HEK293 (cell line): ENCODE results near the gene UCN2.

Source experiments
- CTCF ChIP-seq: fragments of 450-650 bp; formaldehyde crosslinking; IDR thresholded peaks from 2 replicates; pipeline ENCODE4 v1.5.1; 2016; ENCODE audit warnings: missing biosample characterization, missing genetic modification characterization
- ZNF121 ChIP-seq: fragments of 450-650 bp; formaldehyde crosslinking; IDR thresholded peaks from 2 replicates; pipeline ENCODE4 v1.5.1; 2016; ENCODE audit warnings: missing biosample characterization, missing genetic modification characterization
- ZNF561 ChIP-seq: fragments of 450-650 bp; IDR thresholded peaks from 2 replicates; pipeline ENCODE4 v1.5.1; 2018; ENCODE audit warnings: missing biosample characterization, missing genetic modification characterization, borderline replicate concordance
- TF ChIP-seq, protein P1 (sequence below): fragments of 450-650 bp; formaldehyde crosslinking; IDR thresholded peaks from 2 replicates; pipeline ENCODE4 v1.5.1; 2016; ENCODE audit warnings: missing biosample characterization, missing genetic modification characterization, low read depth

DNA sequence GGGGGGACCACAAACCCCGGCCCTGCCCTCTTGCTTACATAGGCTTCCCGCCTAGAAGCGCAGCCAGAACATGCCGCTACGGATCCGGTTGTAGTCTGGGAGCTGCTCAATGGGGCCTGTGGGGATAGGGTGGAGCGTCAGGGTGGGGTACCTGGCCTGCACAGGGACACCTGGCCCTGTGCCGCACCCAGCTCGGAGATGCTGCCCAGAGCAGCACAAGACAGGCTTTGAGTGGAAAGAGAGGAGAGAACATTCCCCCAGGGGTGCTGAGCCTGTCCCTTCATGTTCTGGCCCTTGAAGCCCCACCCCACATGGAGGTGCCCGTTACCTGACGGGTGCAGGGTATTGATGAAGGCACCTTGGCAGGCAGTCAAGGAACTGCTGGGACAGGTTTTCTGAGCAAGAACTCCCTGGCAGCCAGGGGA is 35.5 kb upstream of the UCN2 start:
- TF ChIP-seq CTCF (tag by site-specific recombination) (no peak), ZNF121 (no peak), ZNF561 (no peak)
- TF ChIP-seq, protein P1, sequence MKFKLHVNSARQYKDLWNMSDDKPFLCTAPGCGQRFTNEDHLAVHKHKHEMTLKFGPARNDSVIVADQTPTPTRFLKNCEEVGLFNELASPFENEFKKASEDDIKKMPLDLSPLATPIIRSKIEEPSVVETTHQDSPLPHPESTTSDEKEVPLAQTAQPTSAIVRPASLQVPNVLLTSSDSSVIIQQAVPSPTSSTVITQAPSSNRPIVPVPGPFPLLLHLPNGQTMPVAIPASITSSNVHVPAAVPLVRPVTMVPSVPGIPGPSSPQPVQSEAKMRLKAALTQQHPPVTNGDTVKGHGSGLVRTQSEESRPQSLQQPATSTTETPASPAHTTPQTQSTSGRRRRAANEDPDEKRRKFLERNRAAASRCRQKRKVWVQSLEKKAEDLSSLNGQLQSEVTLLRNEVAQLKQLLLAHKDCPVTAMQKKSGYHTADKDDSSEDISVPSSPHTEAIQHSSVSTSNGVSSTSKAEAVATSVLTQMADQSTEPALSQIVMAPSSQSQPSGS (tag by site-specific recombination): no peak
